Measurements from ENCODE around the gene IRX4. TPM values are rescaled to one million over a fixed set of nuclear protein-coding genes. Genes with fewer than 3 reads are reported as not detected.

IRX4 gene
- total RNA-seq, 2 donors from 2014 or later, result not detected

- Histone ChIP-seq H3K27ac (no peak overlapping the region), H3K36me3 (no peaks in the 10 kb centered on the region), H3K27me3 (replicated peaks; ENCODE audit: insufficient read depth) (no peaks in the 10 kb centered on the region), H3K9me3 (no peaks in the 10 kb centered on the region), H3K4me3 (no peak overlapping the region), H3K4me1 (ENCODE audit: control insufficient read depth in 1 of 2, low read depth in 2 of 2) (no peaks in the 10 kb centered on the region)
- TF ChIP-seq CTCF (IDR thresholded peaks at IDR 0.05), result no peak
- DNase-seq (ENCODE audit: low spot score) (no peak), ATAC-seq (ENCODE audit: insufficient number of reproducible peaks, low FRiP score, low read depth) (no peak)
Observed at GRCh38 chr5:1918488-1919208, 35.9 kb upstream of the IRX4 start.

- ATAC-seq (ENCODE audit: insufficient number of reproducible peaks, low FRiP score, low read depth) (no peak), DNase-seq (ENCODE audit: low spot score) (no peak)
- Histone ChIP-seq H3K36me3 (no peaks in the 10 kb centered on the region), H3K4me1 (ENCODE audit: control insufficient read depth in 1 of 2, low read depth in 2 of 2) (no peaks in the 10 kb centered on the region), H3K27me3 (replicated peaks; ENCODE audit: insufficient read depth) (no peaks in the 10 kb centered on the region), H3K9me3 (no peaks in the 10 kb centered on the region), H3K27ac (no peak overlapping the region), H3K4me3 (no peak overlapping the region)
- no peak for TF ChIP-seq CTCF (IDR thresholded peaks at IDR 0.05)
Observed at GRCh38 chr5:1917830-1918487, 35.2 kb upstream of the IRX4 start.

GRCh38 chr5:1916041-1917001, 33.6 kb upstream of the IRX4 start:
- H3K27me3 ChIP-seq (replicated peaks; ENCODE audit: insufficient read depth), result no peaks in the 10 kb centered on the region
- no peak for DNase-seq (ENCODE audit: low spot score)

GRCh38 chr5:1915316-1915715, 32.6 kb upstream of the IRX4 start:
- no peak for DNase-seq (ENCODE audit: low spot score)

More at GRCh38 chr5:1916041-1917001, 33.6 kb upstream of the IRX4 start:
- H3K27ac ChIP-seq, result no peak overlapping the region
- no peak overlapping the region for H3K4me3 ChIP-seq
- no peaks in the 10 kb centered on the region for H3K36me3 ChIP-seq
- TF ChIP-seq CTCF (IDR thresholded peaks at IDR 0.05), result no peak
- no peaks in the 10 kb centered on the region for H3K9me3 ChIP-seq
- no peak for ATAC-seq (ENCODE audit: insufficient number of reproducible peaks, low FRiP score, low read depth)
- H3K4me1 ChIP-seq (ENCODE audit: control insufficient read depth in 1 of 2, low read depth in 2 of 2), result no peaks in the 10 kb centered on the region

More at GRCh38 chr5:1915316-1915715, 32.6 kb upstream of the IRX4 start:
- H3K27ac ChIP-seq, result no peak overlapping the region
- no peak overlapping the region for H3K4me3 ChIP-seq
- no peaks in the 10 kb centered on the region for H3K4me1 ChIP-seq (ENCODE audit: control insufficient read depth in 1 of 2, low read depth in 2 of 2)
- no peaks in the 10 kb centered on the region for H3K36me3 ChIP-seq
- TF ChIP-seq CTCF (IDR thresholded peaks at IDR 0.05), result no peak
- no peak for ATAC-seq (ENCODE audit: insufficient number of reproducible peaks, low FRiP score, low read depth)
- H3K27me3 ChIP-seq (replicated peaks; ENCODE audit: insufficient read depth), result no peaks in the 10 kb centered on the region
- H3K9me3 ChIP-seq, result no peaks in the 10 kb centered on the region

All from thoracic aorta (tissue), 2 donors.